ENCODE data around the gene CCDC182.

DNA sequence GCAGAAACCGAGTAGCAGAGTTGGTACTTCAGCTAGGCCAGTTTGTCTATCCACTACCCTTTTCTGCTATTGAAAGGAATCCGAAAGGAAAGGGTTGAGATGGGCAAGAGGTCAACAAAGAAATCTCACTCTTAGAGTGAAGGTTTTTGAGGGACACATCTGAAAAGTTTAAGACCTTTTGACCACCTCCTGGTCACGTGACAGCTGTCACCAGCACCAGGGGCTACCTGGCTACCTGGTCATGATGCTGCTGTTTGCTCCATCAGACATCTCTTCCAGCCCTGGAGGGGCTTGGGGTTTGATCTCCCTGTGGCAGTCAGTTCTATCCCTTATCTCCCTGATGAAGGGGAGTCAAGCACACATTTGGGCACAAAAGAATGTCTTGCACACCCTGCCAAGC is 7.6 kb downstream of the CCDC182 start:
- TF ChIP-seq GATA2 (IDR thresholded peaks at IDR 0.05; ENCODE audit: low read depth, low read length) (no peak), GATA3 (IDR thresholded peaks at IDR 0.05; ENCODE audit: low read depth, low read length) (no peak)

All from SH-SY5Y (cell line).